Measurements from ENCODE around the gene DUOX2. TPM values are rescaled to one million over a fixed set of nuclear protein-coding genes. Genes with fewer than 3 reads are reported as not detected.

DUOX2 gene
- 0.70 and 0.99 TPM in 2 replicates for total RNA-seq

GRCh38 chr15:45114076-45114750 is at the start of gene DUOX2, which contains the start of gene DUOXA2:
Gene DUOX2, minus strand, starts transcription at chr15:45114172. Its CDS starts 761 bp downstream, at chr15:45113411.
Gene DUOXA2, plus strand, starts transcription at chr15:45114326. Its CDS starts 280 bp downstream, at chr15:45114606.

GRCh38 chr15:45129651-45130129 is 15.7 kb upstream of the DUOX2 start, which contains the start of the genes DUOX1 and DUOXA1:
Gene DUOX1, plus strand, starts transcription at chr15:45129994. Its CDS starts 1,973 bp downstream, at chr15:45131967.
Gene DUOXA1, minus strand, starts transcription at chr15:45129879. Its CDS starts 6,865 bp downstream, at chr15:45123014.

Other genes with a start within 250 kb of the DUOX2 start
- not detected in 2 replicates for gene TERB2, start 157.5 kb downstream of the DUOX2 start, total RNA-seq
- gene SORD, start 91.0 kb downstream of the DUOX2 start, total RNA-seq = 52.8 and 59.4 TPM in 2 replicates
- gene DUOXA2, start 154 bp upstream of the DUOX2 start, total RNA-seq = not detected in 2 replicates
- 52.8 and 62.8 TPM in 2 replicates for gene DUOXA1, start 15.7 kb upstream of the DUOX2 start, total RNA-seq
- gene DUOX1, start 15.8 kb upstream of the DUOX2 start, total RNA-seq = 39.9 and 59.4 TPM in 2 replicates
- gene SHF, start 73.8 kb upstream of the DUOX2 start, total RNA-seq = 4.7 and 5.3 TPM in 2 replicates
- gene SLC28A2, start 138.1 kb upstream of the DUOX2 start, total RNA-seq = not detected in 2 replicates

Measured in airway epithelial cell (primary cell).